GM19397 (cell line): ENCODE results near the gene SLC4A3.

Experiments used
- ATAC-seq: cut with Tn5 transposase; IDR thresholded peaks from one replicate; pipeline ENCODE4 v1.9.1; 2021; ENCODE audit warnings: mild to moderate bottlenecking, moderate library complexity; ENCODE audit not compliant: unreplicated experiment

The SLC4A3 gene

GRCh38 chr2:219627103-219628100 lies at the start of gene SLC4A3:
TSS of gene SLC4A3 (plus strand) at chr2:219627630. CDS start at chr2:219627993, 363 bp downstream.
- no peak for ATAC-seq

- no peak for ATAC-seq
Measured at GRCh38 chr2:219578811-219579613, 48.4 kb upstream of the SLC4A3 start.

GRCh38 chr2:219581346-219581745 lies 46.1 kb upstream of the SLC4A3 start:
- ATAC-seq = no peak

- ATAC-seq = no peak
Measured at GRCh38 chr2:219591091-219591490, 36.3 kb upstream of the SLC4A3 start.

GRCh38 chr2:219592736-219593135 lies 34.7 kb upstream of the SLC4A3 start:
- no peak for ATAC-seq

- no peak for ATAC-seq
Measured at GRCh38 chr2:219593154-219593553, 34.3 kb upstream of the SLC4A3 start.

- no peak for ATAC-seq
Measured at GRCh38 chr2:219595256-219595655, 32.2 kb upstream of the SLC4A3 start.

GRCh38 chr2:219596954-219597551 lies 30.4 kb upstream of the SLC4A3 start:
- peak; percentile 3 for ATAC-seq

- ATAC-seq = peak; percentile 92
Measured at GRCh38 chr2:219597552-219598307, 29.7 kb upstream of the SLC4A3 start, which contains the start of gene STK11IP. TSS of gene STK11IP (plus strand) at chr2:219597857. CDS start at chr2:219598120, 263 bp downstream.

- no peak for ATAC-seq
Measured at GRCh38 chr2:219598308-219599078, 28.9 kb upstream of the SLC4A3 start.

- no peak for ATAC-seq
Measured at GRCh38 chr2:219603771-219604170, 23.7 kb upstream of the SLC4A3 start.

GRCh38 chr2:219605607-219605954 lies 21.8 kb upstream of the SLC4A3 start:
- no peak for ATAC-seq

- no peak for ATAC-seq
Measured at GRCh38 chr2:219607931-219608330, 19.5 kb upstream of the SLC4A3 start.

GRCh38 chr2:219608399-219608964 lies 18.9 kb upstream of the SLC4A3 start:
- no peak for ATAC-seq

- ATAC-seq = no peak
Measured at GRCh38 chr2:219609149-219609750, 18.2 kb upstream of the SLC4A3 start.

- ATAC-seq = no peak
Measured at GRCh38 chr2:219611306-219611705, 16.1 kb upstream of the SLC4A3 start.

GRCh38 chr2:219611866-219612576 lies 15.4 kb upstream of the SLC4A3 start:
- no peak for ATAC-seq

GRCh38 chr2:219612577-219613286 lies 14.7 kb upstream of the SLC4A3 start:
- ATAC-seq = no peak
